Neural progenitor cell (in vitro differentiated cells): ENCODE results near the gene SGO1. TPM values are rescaled to one million over a fixed set of nuclear protein-coding genes. Genes with fewer than 3 reads are reported as not detected.

Experiments used
- DNase-seq: peaks from one replicate; pipeline ENCODE4 v3.0.0-alpha.2; 2016; ENCODE audit warnings: low spot score
- H2AFZ ChIP-seq: fragments of 200-600 bp; sonication (generic); replicated peaks from 2 replicates; pipeline ENCODE4 v1.6.1; 2016; ENCODE audit warnings: antibody characterized with exemption
- H3F3A ChIP-seq: fragments of 200-600 bp; sonication (generic); 2 replicates; pipeline ENCODE4 v1.6.1; 2016; ENCODE audit warnings: antibody characterized with exemption, low read depth
- H3K27ac ChIP-seq: fragments of 200-600 bp; sonication (generic); 2 replicates; pipeline ENCODE4 v1.5.1; 2016; ENCODE audit warnings: mild to moderate bottlenecking
- H3K27me3 ChIP-seq: fragments of 200-600 bp; sonication (generic); 2 replicates; pipeline ENCODE4 v1.6.1; 2016; ENCODE audit warnings: mild to moderate bottlenecking, moderate library complexity
- H3K36me3 ChIP-seq: fragments of 200-600 bp; sonication (generic); 2 replicates; pipeline ENCODE4 v1.5.1; 2016
- H3K4me1 ChIP-seq: fragments of 200-600 bp; sonication (generic); 2 replicates; pipeline ENCODE4 v1.6.1; 2016; ENCODE audit warnings: mixed run types
- H3K4me2 ChIP-seq: fragments of 200-600 bp; sonication (generic); 2 replicates; pipeline ENCODE4 v1.6.1; 2016
- H3K4me3 ChIP-seq: fragments of 200-600 bp; sonication (generic); 2 replicates; pipeline ENCODE4 v1.5.1; 2016
- H3K79me2 ChIP-seq: fragments of 200-600 bp; sonication (generic); 2 replicates; pipeline ENCODE4 v1.6.1; 2016; ENCODE audit warnings: low read depth
- H3K9ac ChIP-seq: fragments of 200-600 bp; sonication (generic); 2 replicates; pipeline ENCODE4 v1.6.1; 2016
- H3K9me3 ChIP-seq: fragments of 200-600 bp; sonication (generic); 2 replicates; pipeline ENCODE4 v1.5.1; 2016; ENCODE audit warnings: low read depth
- H4K20me1 ChIP-seq: fragments of 200-600 bp; sonication (generic); 2 replicates; pipeline ENCODE4 v1.6.1; 2016; ENCODE audit warnings: low read depth
- H3K27ac Mint-ChIP-seq: 3 replicates; pipeline ENCODE4 v1.8.0; 2021; ENCODE audit warnings: mixed read lengths
- H3K27me3 Mint-ChIP-seq: 2 replicates; pipeline ENCODE4 v1.8.0; 2022; ENCODE audit warnings: low read depth, mild to moderate bottlenecking, inconsistent platforms, moderate library complexity, mixed read lengths; ENCODE audit not compliant: insufficient read depth
- H3K36me3 Mint-ChIP-seq: 3 replicates; pipeline ENCODE4 v1.8.0; 2021; ENCODE audit warnings: mixed read lengths
- H3K4me1 Mint-ChIP-seq: 3 replicates; pipeline ENCODE4 v1.8.0; 2021; ENCODE audit warnings: mixed read lengths
- H3K4me3 Mint-ChIP-seq: 3 replicates; pipeline ENCODE4 v1.8.0; 2021; ENCODE audit warnings: mild to moderate bottlenecking, moderate library complexity, mixed read lengths
- H3K9me3 Mint-ChIP-seq: 3 replicates; pipeline ENCODE4 v1.8.0; 2020; ENCODE audit warnings: mixed read lengths
- CTCF ChIP-seq: fragments of 200-600 bp; sonication (generic); IDR thresholded peaks from 2 replicates; pipeline ENCODE4 v1.5.1; 2017; ENCODE audit warnings: antibody characterized with exemption, mild to moderate bottlenecking
- EZH2 ChIP-seq: fragments of 200-600 bp; sonication (generic); IDR thresholded peaks from 2 replicates; pipeline ENCODE4 v1.6.1; 2017; ENCODE audit warnings: antibody characterized with exemption, mild to moderate bottlenecking, moderate library complexity
- EZH2phosphoT487 ChIP-seq: fragments of 200-600 bp; sonication (generic); IDR thresholded peaks from 2 replicates; pipeline ENCODE4 v1.6.1; 2017; ENCODE audit warnings: antibody characterized with exemption
- total RNA-seq: library from RNA; depleted of rRNA; stranded (reverse); fragments of >200 nt; gene quantifications from 2 replicates; pipeline ENCODE4 v1.2.3, GENCODE V29; 2015; ENCODE audit warnings: low replicate concordance

SGO1 gene
- total RNA-seq, 1 donor from 2014 or later = 59.2 TPM

GRCh38 chr3:20201143-20201542, 15.1 kb upstream of the SGO1 start:
- TF ChIP-seq EZH2phosphoT487 = no peak
- no peak for TF ChIP-seq EZH2
- TF ChIP-seq CTCF = no peak
- no peaks in the 10 kb centered on the region for H3K36me3 ChIP-seq
- H3K36me3 Mint-ChIP-seq = no peaks in the 10 kb centered on the region
- no peaks in the 10 kb centered on the region for H3K79me2 ChIP-seq
- no peaks in the 10 kb centered on the region for H3K27me3 ChIP-seq
- H3K27ac ChIP-seq = no peak overlapping the region
- peaks cover 4% of the 10 kb centered on the region for H3K9me3 Mint-ChIP-seq
- no peak overlapping the region for H3K27ac Mint-ChIP-seq
- no peaks in the 10 kb centered on the region for H3K4me1 ChIP-seq
- H3K27me3 Mint-ChIP-seq = no peaks in the 10 kb centered on the region
- H3K4me1 Mint-ChIP-seq = peaks cover 5% of the 10 kb centered on the region
- H3K4me3 Mint-ChIP-seq = no peak overlapping the region
- H3K9ac ChIP-seq = no peak overlapping the region
- no peaks in the 10 kb centered on the region for H4K20me1 ChIP-seq
- H2AFZ ChIP-seq = no peak overlapping the region
- H3K4me3 ChIP-seq = no peak overlapping the region
- no peak for DNase-seq
- no peak overlapping the region for H3K4me2 ChIP-seq
- H3K9me3 ChIP-seq = no peaks in the 10 kb centered on the region
- H3F3A ChIP-seq = no peaks in the 10 kb centered on the region

GRCh38 chr3:20197775-20198174, 11.8 kb upstream of the SGO1 start:
- H3K27ac Mint-ChIP-seq = no peak overlapping the region
- no peaks in the 10 kb centered on the region for H3K4me1 ChIP-seq
- H3K36me3 Mint-ChIP-seq = no peaks in the 10 kb centered on the region
- H2AFZ ChIP-seq = no peak overlapping the region
- H3K27ac ChIP-seq = no peak overlapping the region
- peaks cover 5% of the 10 kb centered on the region for H3K4me1 Mint-ChIP-seq
- DNase-seq = no peak
- H3K27me3 Mint-ChIP-seq = no peaks in the 10 kb centered on the region
- no peaks in the 10 kb centered on the region for H3K9me3 Mint-ChIP-seq
- H4K20me1 ChIP-seq = no peaks in the 10 kb centered on the region
- no peak overlapping the region for H3K4me3 ChIP-seq
- H3F3A ChIP-seq = no peaks in the 10 kb centered on the region
- no peak for TF ChIP-seq CTCF
- TF ChIP-seq EZH2 = no peak
- no peak for TF ChIP-seq EZH2phosphoT487
- no peaks in the 10 kb centered on the region for H3K36me3 ChIP-seq
- no peak overlapping the region for H3K4me2 ChIP-seq
- H3K9me3 ChIP-seq = no peaks in the 10 kb centered on the region
- H3K4me3 Mint-ChIP-seq = no peak overlapping the region
- no peaks in the 10 kb centered on the region for H3K27me3 ChIP-seq
- H3K9ac ChIP-seq = no peak overlapping the region
- H3K79me2 ChIP-seq = no peaks in the 10 kb centered on the region

GRCh38 chr3:20194793-20195460, 8.9 kb upstream of the SGO1 start:
- Histone ChIP-seq H4K20me1 (no peaks in the 10 kb centered on the region), H3K4me2 (no peak overlapping the region), H3K9me3 (no peaks in the 10 kb centered on the region), H3F3A (no peaks in the 10 kb centered on the region), H2AFZ (no peak overlapping the region), H3K79me2 (no peaks in the 10 kb centered on the region), H3K36me3 (no peaks in the 10 kb centered on the region), H3K9ac (no peak overlapping the region), H3K4me1 (no peaks in the 10 kb centered on the region), H3K27ac (no peak overlapping the region), H3K27me3 (no peaks in the 10 kb centered on the region), H3K4me3 (no peak overlapping the region)
- H3K4me1 Mint-ChIP-seq = peaks cover 6% of the 10 kb centered on the region
- no peaks in the 10 kb centered on the region for H3K36me3 Mint-ChIP-seq
- no peak for TF ChIP-seq CTCF
- H3K27me3 Mint-ChIP-seq = no peaks in the 10 kb centered on the region
- no peak for DNase-seq
- H3K9me3 Mint-ChIP-seq = no peaks in the 10 kb centered on the region
- no peak overlapping the region for H3K27ac Mint-ChIP-seq
- H3K4me3 Mint-ChIP-seq = no peak overlapping the region
